Epithelial cell of prostate (primary cell): ENCODE data around the gene THOC7.

Experiments used
- DNase-seq: peaks from one replicate; pipeline ENCODE4 v3.0.0-alpha.2; 2011; ENCODE audit warnings: low read depth, low spot score
- H3K27ac ChIP-seq: fragments of 450-650 bp; 2 replicates; pipeline ENCODE4 v1.5.1; 2017; ENCODE audit warnings: mild to moderate bottlenecking

Gene THOC7

DNA sequence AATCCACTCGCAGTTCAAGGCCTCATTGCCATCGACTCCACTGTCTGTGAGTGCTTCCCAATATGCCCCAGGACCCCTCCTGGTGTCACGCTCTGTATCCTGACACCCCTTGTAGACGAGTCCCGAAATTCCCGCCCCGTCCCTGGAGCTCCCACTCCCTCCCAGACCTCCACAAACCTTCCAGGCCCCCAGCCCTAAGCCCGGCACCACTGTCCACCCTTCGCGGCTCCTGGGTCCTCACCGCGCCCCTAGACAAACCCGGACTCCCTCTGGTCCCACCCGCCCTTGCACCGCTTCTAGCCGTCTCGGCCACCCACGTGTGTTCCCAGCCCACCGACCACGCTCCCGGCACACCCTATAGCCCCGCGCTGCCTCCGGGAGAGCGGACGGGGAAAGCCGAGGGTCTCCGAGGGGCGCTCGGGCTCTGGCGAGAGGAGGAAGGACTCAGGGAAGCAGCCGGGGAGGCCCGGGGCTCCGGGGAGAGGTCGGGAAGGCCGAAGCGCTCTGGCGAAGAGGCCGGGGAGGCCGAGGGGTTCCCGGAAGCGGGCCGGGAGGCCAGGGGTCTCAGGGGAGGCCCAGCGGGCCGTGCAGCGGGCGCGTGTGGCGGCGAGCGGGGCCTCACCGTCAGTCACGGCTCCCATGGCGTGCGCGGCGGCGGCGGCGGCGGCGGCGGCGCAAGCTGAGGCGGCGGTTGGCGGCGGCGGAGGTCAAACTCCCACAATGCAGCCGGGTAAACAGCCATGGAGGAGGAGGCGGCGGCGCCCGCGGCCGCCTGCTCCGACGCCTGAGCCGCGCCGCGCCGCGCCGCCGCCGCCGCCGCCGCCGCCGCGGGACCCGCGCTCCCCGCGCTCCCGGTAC is at the start of gene THOC7, which contains the start of gene ATXN7:
TSS of gene THOC7 (minus strand) at position 656 of the 858 bp plus-strand sequence. CDS start at position 641, 15 bp downstream.
TSS of gene ATXN7 (plus strand) at position 718 of the 858 bp plus-strand sequence. CDS start 48,732 bp downstream, outside the sequence.
- no peak for DNase-seq

DNA sequence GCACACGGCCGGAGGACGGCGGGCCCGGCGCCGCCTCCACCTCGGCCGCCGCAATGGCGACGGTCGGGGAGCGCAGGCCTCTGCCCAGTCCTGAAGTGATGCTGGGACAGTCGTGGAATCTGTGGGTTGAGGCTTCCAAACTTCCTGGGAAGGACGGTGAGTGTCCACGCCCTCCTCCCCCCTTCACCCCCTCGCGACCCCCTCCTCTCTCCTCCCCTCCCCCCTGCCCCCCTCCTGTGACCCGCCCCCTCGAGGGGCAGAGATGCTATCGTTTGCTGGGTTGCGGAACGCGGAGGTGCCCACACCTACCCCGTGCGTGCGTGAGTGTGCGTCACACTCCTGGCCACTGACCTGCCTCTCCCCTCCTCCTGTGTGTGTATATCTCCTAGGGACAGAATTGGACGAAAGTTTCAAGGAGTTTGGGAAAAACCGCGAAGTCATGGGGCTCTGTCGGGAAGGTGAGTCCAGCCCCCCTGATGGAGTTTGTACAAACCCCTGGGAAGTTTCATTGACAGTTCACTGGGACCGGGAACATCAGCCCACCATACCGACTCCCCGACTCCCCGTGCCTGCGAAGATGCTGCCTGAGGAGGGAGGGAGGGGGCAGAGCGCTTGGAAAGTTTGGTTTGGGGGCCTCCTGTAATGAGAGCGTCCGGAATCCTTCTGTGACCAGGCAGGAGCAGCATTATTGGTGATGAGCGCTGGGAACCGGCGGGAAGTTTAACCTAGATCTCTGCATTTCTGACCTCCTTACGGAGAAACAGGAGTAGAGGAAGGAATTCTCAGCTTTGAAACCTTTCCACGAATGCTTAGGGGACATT is 49.4 kb upstream of the THOC7 start:
- DNase-seq = no peak
- peak overlapping the region; percentile 94 for H3K27ac ChIP-seq

More for the DNA sequence above, at the start of gene THOC7, which contains the start of gene ATXN7:
- peak within 1 kb of the TSS; percentile 67 for H3K27ac ChIP-seq

DNA sequence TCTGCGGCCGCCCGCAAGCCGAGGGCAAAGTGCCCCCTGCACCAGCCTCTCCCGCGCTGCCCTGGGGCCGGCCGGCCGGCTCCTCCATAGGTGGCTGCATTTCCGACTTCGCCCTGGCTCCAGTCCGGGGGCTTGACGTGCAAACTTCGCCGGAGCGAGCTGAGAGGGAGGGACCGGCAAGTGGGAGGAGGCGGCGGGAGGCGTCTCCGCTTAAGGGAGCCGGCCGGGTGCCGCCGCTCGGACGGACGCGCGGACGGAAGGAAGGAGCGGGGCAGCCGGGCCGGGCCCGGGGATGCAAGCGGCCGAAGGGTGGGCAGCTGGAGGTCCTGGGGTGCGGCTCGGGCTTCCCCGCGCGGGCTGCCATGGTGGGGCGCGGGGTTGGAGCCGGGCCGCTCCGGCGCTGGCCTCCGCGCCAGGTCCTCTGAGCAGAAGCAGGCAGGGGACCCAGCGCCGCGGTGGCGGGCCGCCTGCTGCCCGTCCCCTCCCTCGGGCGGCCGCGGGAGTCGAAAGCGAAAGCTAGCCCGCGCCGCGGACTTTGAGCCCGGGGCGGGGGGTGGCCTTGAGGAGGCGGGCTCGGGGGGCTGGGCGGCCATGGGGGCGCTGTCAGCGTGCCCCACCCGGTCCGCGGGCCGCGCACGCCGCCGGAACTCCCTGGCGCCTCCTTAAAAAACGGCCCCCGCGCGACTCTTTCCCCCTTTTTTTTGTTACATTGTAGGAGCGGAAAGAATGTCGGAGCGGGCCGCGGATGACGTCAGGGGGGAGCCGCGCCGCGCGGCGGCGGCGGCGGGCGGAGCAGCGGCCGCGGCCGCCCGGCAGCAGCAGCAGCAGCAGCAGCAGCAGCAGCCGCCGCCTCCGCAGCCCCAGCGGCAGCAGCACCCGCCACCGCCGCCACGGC is 48.5 kb upstream of the THOC7 start, which contains the start of gene SCAANT1:
TSS of gene SCAANT1 (minus strand) at position 511 of the 895 bp plus-strand sequence.
- peak within 1 kb of the TSS; percentile 94 for H3K27ac ChIP-seq
- DNase-seq = no peak

DNA sequence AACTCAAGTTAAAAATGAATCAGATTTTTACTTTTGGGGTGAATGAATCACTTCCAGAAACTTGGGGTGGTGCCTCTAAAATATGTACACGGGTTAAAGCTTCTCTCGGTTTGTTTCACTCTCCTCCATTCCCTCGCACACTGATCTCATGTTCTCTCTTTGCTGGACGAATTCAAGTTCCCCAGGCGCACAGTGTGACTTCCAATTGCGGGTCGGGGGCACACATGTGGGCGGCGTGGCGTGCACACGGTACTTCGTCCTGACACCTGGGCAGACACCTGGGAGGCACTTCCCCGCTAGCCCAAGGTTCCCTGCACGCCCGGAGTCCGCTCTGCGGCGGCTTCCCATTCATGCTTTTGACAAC is 47.9 kb upstream of the THOC7 start:
- peak overlapping the region; percentile 94 for H3K27ac ChIP-seq
- no peak for DNase-seq

DNA sequence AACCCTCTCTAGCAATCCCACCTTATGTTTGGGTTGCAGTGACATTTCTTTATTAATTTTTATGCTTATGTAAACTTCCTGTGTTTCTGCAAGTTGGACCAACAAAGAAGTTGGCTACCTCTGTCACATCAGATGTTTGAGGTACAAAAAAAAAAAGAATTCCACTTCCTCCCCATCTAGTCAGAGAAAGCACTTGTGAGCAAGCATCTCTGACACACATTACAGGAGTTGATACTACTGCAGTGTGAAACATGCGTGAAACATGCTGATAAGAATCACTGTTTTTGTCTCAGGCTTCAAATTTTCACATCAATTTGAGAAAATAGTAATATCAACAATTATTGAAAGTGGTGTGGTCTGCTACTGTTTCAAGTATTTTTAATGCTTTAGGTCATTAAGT is 47.3 kb upstream of the THOC7 start:
- no peak for DNase-seq
- peak overlapping the region; percentile 94 for H3K27ac ChIP-seq

DNA sequence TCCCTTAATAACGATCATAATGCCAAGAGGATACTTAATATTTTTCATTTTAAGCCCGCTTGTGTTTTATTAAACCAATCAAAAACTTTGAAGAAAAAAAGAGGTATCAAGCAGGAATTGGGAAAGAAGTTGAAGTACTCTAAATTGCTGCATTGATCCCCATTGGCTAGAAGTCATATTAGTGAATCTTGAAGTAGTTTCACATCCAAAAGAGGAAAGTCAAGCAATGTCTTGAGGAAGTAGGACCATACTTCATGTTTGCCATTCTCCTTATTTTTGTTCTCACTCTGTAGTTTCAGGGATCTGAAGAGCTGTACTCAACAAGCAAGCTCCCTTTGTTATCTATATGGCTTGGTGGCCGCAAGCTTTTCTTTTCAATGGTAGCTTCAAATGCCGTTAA is 46.4 kb upstream of the THOC7 start:
- DNase-seq = no peak
- H3K27ac ChIP-seq = no peak overlapping the region

DNA sequence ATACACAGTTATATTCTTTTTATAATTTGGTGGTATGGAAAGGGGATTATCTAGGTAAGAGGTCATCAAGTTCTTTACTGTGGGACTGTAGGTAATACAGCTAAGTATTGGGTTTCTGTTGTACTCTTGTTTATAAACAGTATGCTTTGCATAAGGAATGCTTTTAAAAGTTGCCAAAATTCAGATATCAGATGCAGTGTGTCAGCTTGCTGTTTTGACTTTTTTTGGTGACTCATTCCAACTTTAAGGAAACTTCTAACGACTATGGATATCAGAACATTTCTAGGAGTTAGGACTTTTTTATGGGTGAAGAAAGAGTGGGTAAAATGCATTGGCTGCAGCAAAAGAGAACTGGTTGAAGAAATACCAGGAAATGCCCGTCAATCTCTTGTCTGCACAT is 45.8 kb upstream of the THOC7 start:
- DNase-seq = no peak
- H3K27ac ChIP-seq = no peak overlapping the region

DNA sequence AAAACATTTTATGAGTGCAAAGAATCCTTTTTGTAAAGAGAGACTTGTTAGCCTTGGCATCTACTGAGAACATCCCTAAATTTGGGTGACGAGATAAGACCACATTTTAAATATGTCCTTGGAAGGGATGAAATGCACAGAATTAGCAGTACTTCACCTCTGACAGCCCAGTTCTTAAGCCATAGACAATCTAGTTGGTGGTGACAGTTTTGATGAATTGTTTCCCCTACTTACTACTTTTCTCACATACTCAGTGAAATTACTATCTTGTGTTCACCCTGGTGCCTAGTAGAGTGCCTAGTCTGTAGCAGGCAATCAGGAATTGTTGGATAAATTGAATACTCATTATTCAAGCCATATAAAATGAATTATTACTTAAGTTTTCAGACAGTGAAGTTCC is 45.2 kb upstream of the THOC7 start:
- no peak for DNase-seq
- H3K27ac ChIP-seq = no peak overlapping the region

DNA sequence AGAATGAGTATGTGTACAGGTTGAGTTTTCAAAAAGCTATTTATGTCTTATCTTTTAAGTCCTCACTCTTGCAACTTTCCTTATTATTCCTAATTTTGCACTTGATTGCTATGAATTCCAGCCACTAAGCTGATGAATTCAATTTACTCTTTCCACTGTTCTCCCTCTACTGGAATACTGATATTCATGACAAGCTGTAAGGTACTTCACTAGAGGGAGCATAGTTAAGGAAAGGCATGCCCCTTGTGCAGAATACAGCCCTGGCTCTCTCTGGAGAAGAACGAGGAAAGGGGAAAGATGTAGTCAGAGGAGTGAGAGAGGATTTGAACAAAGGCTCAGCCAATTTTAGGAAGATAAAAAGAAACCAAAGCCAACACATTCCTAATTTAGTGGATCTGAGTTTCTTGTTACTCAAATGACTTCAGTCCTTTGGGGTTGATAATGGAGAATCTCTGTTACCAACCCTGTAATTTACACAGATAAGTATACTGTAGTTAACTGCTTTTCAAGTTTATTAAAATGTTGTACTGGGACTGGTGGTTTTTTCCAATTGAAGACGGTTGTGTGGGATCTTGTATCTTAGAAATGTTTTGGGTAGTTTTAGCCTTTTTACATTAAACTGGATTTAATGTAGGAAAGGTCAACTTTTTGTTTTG is 44.6 kb upstream of the THOC7 start:
- no peak overlapping the region for H3K27ac ChIP-seq
- DNase-seq = no peak

DNA sequence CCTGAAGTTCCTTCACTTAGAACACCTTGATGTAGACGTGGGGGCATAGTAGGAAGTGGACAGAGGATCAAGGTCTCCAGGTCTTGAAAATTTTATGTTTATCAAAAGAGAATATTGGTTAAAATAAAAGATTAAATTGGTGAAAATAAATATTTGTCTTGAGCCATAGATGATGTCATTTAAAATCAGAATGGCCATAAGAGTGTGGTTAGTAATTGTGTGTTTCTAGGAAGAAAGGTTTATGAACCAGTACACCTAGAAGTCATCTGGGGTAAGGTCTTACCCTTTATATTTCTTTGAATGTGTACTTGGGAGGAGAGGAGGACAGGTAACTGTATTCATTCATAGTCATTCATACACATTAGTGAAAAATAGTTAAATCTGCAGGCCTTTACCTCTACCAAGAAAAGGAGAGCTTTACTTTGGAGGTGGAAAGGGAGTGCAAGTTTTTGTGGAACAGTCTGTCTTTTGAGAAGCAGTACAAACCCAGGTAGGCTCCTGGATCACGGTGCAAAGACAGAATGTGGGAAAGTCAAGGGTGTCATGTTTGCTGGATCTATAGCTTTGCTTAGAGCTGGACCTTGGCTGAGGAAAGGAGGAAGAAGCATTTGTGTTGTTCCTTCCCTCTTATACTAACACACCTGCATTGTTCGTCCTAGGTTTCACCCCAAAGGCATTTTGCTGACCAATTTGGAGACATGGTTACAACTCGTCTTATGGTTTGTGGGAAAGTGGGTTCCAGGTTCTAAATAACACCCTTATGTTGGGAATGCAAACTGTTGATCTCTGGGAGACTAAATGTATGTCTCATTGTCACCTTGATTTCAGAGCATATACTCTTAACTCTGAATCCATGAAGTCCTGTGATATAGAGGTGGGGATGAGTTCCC is 42.4 kb upstream of the THOC7 start:
- H3K27ac ChIP-seq = no peak overlapping the region
- no peak for DNase-seq

DNA sequence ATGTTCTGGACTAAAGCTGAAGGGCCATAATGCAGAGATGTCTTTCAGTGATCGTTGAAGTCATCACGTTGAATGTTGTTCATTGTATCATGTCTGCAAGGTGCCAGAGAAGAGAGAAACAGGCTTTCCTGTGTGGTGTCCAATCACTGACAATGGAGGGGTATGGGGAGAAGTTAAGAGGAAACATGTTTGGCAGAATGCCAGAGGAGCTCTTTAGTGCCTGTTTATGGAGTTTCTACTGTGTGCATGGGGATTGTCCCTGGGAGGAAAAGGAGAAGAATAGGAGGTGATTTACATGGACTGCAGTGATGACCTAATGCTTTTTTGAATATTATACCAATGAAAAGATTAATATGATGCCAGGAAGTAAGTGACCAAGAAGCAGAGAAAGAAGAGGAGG is 36.9 kb upstream of the THOC7 start:
- H3K27ac ChIP-seq = no peak overlapping the region
- no peak for DNase-seq

DNA sequence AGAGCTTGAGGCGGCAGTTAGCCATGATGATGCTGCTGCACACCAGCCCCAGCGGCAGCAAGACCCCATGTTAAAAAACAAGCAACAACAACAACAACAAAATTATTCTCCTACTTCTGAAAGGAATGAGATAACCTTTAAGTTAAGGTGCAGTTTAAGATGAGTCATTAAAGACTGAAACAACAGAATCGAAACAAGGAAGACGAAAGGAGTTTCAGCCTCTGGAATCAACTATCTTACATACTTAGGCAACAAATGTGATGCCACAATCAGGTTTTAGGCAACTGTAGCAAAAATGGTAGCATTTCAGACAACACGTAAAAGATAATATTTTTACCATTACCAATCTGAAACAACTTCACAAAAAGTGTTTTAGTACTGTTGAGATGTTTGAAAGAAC is 36.4 kb upstream of the THOC7 start:
- no peak for DNase-seq
- H3K27ac ChIP-seq = no peak overlapping the region

DNA sequence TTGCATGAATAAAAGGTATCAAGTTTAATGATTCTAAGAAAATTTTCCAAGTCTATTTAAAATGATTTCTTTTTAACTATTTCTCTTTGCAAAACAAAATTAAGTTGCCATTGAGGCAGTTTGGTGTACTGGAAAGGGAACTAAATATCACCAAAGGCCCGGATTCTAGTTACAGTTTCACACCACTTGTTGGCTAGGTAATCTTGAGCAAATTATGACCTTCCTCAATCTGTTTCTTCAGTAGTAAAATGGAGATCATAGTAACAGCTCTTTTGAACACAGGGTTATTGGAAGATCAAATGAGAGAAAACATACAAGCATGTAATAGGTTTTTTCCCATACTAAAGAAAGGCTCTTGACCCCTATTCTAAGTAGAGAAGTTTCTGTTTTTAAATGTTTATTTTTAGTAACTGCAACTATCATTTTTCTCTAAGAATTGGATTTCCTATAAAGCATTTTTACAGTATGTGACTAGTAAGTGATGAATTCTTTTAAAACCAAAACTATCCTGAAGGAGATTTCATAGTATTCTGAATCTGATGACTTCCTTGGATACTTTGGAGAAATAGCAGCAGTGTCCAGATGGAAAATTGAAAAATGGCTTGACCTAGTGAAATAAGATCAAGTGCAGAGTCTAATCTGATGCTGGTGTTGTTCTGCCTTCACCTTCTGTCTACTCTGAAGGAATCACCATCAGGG is 32.9 kb upstream of the THOC7 start:
- H3K27ac ChIP-seq = no peak overlapping the region

DNA sequence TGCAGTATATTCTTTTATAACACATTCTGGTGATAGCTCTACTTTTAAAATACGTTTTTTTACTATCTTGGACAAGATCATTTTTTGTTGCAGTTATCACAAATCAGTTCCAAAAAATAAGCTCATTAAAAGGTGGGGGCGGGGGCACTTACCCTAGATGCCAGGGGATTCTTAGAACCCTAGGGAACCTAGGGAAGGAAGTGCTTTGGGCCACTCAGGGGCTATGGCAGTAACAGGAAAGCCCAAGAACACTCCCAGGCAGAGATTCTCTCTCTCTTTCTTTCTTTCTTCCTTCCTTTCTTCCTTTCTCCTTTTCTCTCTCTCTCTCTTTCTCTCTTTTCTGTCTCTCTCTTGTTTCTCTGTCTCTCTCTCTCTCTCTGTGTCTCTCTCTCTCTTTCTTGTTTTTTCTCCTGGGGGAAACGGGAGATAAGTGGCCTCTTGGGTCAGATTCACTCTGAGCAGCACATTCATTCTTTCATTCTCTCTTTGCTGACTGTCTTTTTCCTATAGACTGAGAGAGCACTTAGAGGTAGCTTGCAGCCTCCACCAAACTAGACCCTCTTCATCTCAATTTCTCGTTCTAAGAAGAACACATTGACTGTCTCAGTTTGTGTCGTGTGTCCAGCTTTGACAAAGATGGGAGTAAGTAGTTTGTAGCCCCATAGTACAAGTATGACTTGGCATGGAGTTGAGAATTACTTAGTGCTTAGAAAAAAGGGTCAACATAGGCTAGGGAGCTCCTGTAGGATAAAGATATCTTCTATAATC is 32.0 kb upstream of the THOC7 start:
- no peak overlapping the region for H3K27ac ChIP-seq
- no peak for DNase-seq

More for the DNA sequence above, 32.9 kb upstream of the THOC7 start:
- DNase-seq = no peak

DNA sequence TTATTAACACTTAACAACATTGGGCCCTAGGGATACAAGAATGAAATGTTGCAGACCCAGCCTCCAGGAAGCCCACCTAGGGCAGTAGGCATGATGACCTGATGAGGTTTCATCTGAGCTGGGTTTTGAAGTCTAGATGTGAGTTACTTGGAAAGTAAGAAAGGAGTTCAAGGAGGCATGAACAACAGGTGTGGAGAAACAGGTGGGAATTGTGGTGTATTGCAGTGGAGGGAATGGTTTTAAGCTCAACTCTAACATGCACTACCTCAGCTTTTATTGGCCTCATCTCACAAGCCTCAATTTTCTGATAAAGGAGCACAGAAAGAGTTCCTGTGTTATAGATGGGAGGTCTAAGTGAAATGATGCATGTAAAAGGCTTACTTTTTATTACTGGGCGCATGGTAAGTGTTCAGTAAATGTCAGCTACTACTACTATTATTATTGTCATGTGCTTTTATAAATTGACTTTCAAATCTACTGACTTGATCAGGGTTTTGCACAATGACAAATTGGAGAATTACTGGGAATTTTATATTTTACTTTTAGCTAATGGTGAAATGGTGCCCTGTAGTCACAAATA is 29.3 kb upstream of the THOC7 start:
- no peak overlapping the region for H3K27ac ChIP-seq
- DNase-seq = no peak

DNA sequence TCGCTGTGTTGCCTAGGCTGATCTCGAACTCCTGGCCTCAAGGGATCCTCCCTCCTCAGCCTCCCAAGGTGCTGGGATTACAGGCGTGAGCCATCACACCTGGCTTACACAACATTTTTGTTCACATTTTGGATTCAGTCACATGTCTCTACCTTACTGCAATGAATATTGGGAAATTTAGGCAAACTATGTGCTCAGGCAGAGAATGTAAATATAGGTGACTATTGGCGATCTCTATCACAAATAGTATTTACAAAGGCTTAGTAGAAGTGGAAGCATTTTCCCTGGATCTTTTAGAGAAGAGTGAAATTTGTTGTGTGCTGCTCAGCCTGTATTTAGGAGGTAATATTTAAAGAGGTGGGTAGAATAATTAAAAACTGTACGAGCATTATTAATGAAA is 27.9 kb upstream of the THOC7 start:
- no peak overlapping the region for H3K27ac ChIP-seq
- no peak for DNase-seq

DNA sequence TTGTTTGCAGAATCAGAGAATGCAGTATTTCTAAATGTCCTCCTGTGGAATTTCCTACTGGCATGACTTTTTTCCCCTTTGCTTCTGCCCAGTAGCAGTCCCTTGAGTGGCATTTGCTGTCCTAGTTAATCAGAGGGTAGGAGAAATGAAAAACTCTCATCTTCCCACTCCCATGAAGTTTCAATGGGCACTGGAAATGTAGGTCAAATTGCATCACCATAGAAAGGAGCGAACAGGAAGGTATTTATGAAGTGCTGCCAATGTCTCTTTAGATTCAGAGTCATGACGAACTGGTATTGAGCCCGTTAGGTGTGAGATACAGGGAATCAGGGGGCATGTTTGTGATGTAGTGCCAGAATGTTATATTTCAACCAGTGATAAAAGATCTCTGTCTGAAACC is 23.3 kb upstream of the THOC7 start:
- H3K27ac ChIP-seq = no peak overlapping the region
- no peak for DNase-seq
